Fibroblast of lung (primary cell): ENCODE data around the gene UGT1A3. TPM values are rescaled to one million over a fixed set of nuclear protein-coding genes. Genes with fewer than 3 reads are reported as not detected.
"Not testable (repeated sequence)": the region's sequence is repeated elsewhere in the genome, so short reads cannot be mapped to it uniquely, and the experiment has no call there.

Experiments
- DNase-seq, 2 donors: peaks; one replicate each; pipeline versions ENCODE4 v3.0.0 to v3.0.0-alpha.2; 2010; ENCODE audit warnings: low read depth in 2 of 2
- H2AFZ ChIP-seq: 2 replicates; pipeline ENCODE4 v1.5.1; 2012; ENCODE audit warnings: low read length, control low read depth, inconsistent platforms
- H3K27ac ChIP-seq: 2 replicates; pipeline ENCODE4 v1.5.1; 2011; ENCODE audit warnings: low read length, control low read depth; ENCODE audit not compliant: insufficient read depth
- H3K27me3 ChIP-seq: 2 replicates; pipeline ENCODE4 v1.5.1; 2011; ENCODE audit warnings: mild to moderate bottlenecking, low read length; ENCODE audit not compliant: control insufficient read depth, insufficient read depth
- H3K36me3 ChIP-seq: 2 replicates; pipeline ENCODE4 v1.5.1; 2011; ENCODE audit warnings: low read length; ENCODE audit not compliant: control insufficient read depth, insufficient read depth
- H3K4me1 ChIP-seq: 2 replicates; pipeline ENCODE4 v1.5.1; 2011; ENCODE audit warnings: low read length; ENCODE audit not compliant: control insufficient read depth, insufficient read depth; ENCODE audit errors: extremely low read depth
- H3K4me2 ChIP-seq: 2 replicates; pipeline ENCODE4 v1.5.1; 2011; ENCODE audit warnings: low read length, control low read depth; ENCODE audit not compliant: insufficient read depth; ENCODE audit errors: extremely low read depth
- H3K4me3 ChIP-seq, 4 experiments: fragments of 200-600 bp in 1 of 4; sonication (generic) in 1 of 4; replicated peaks in 1 of 4; 2 replicates each; pipeline ENCODE4 v1.5.1; 2011 to 2016; ENCODE audit warnings: low read length in 4 of 4, low read depth in 3 of 4, mild to moderate bottlenecking in 3 of 4, control low read depth in 2 of 4, inconsistent platforms in 1 of 4, mixed read lengths in 1 of 4; ENCODE audit not compliant: insufficient read depth in 1 of 4; ENCODE audit errors: control extremely low read depth in 1 of 4
- H3K79me2 ChIP-seq: 2 replicates; pipeline ENCODE4 v1.5.1; 2012; ENCODE audit warnings: mild to moderate bottlenecking, low read length, inconsistent platforms; ENCODE audit not compliant: control insufficient read depth, insufficient read depth
- H3K9ac ChIP-seq: 2 replicates; pipeline ENCODE4 v1.5.1; 2011; ENCODE audit warnings: mild to moderate bottlenecking, low read length, control low read depth; ENCODE audit not compliant: insufficient read depth
- H3K9me3 ChIP-seq: 2 replicates; pipeline ENCODE4 v1.5.1; 2012; ENCODE audit warnings: low read depth, low read length; ENCODE audit not compliant: control insufficient read depth, insufficient read depth
- H4K20me1 ChIP-seq: 2 replicates; pipeline ENCODE4 v1.5.1; 2011; ENCODE audit warnings: low read length; ENCODE audit not compliant: control insufficient read depth, insufficient read depth; ENCODE audit errors: extremely low read depth
- CTCF ChIP-seq, 2 donors: IDR thresholded peaks in 1 of 2; conservative IDR thresholded peaks in 1 of 2; 1 replicate in 1 of 2; 2 replicates in 1 of 2; pipeline ENCODE4 v1.5.1; 2011 to 2012; ENCODE audit warnings: low read length in 2 of 2, control low read depth in 1 of 2, inconsistent platforms in 1 of 2, low read depth in 1 of 2, mild to moderate bottlenecking in 1 of 2
- EZH2 ChIP-seq: IDR thresholded peaks from 2 replicates; pipeline ENCODE4 v1.5.1; 2012; ENCODE audit warnings: low read length, control low read depth, mild to moderate bottlenecking; ENCODE audit errors: missing control alignments
- polyA plus RNA-seq, 2 donors: library from polyadenylated mRNA; depleted of rRNA in 1 of 2; stranded (reverse) in 1 of 2; unstranded in 1 of 2; fragments of >200 nt; gene quantifications; 2 replicates each; pipeline ENCODE4 v1.2.1, GENCODE V29; 2011 to 2012; ENCODE audit warnings: missing spikeins in 1 of 2
- total RNA-seq: library from RNA; depleted of rRNA; stranded (reverse); fragments of >200 nt; gene quantifications from 2 replicates; pipeline ENCODE4 v1.2.1, GENCODE V29; 2014

UGT1A3 gene
- total and polyA plus RNA-seq, 2 donors (not counting 1 experiment from before 2014, with no cell fraction given), result not detected

GRCh38 chr2:233718552-233718951, 10.3 kb upstream of the UGT1A3 start, which contains the start of gene UGT1A4:
Gene UGT1A4, plus strand, starts transcription at chr2:233718736. Its CDS starts 85 bp downstream, at chr2:233718821.
- H3K4me2 ChIP-seq, result no peak within 1 kb of the TSS
- H2AFZ ChIP-seq, result no peak within 1 kb of the TSS
- H3K4me1 ChIP-seq, result no peaks in the 10 kb centered on the region
- no peak within 1 kb of the TSS for H3K27ac ChIP-seq
- H4K20me1 ChIP-seq, result no peaks in the 10 kb centered on the region
- no peaks in the 10 kb centered on the region for H3K36me3 ChIP-seq
- no peaks in the 10 kb centered on the region for H3K79me2 ChIP-seq
- peaks cover 4% of the 10 kb centered on the region for H3K27me3 ChIP-seq
- no peak within 1 kb of the TSS for H3K9ac ChIP-seq
- TF ChIP-seq EZH2, result no peak
- no peak for TF ChIP-seq CTCF (conservative IDR thresholded peaks at IDR 0.05 in 1 of 2, IDR thresholded peaks at IDR 0.05 in 1 of 2; ENCODE audit: low read depth in 1 of 2, low read length in 2 of 2)
- no peak for DNase-seq
- H3K9me3 ChIP-seq, result no peaks in the 10 kb centered on the region
- H3K4me3 ChIP-seq, result no peak within 1 kb of the TSS

DNA sequence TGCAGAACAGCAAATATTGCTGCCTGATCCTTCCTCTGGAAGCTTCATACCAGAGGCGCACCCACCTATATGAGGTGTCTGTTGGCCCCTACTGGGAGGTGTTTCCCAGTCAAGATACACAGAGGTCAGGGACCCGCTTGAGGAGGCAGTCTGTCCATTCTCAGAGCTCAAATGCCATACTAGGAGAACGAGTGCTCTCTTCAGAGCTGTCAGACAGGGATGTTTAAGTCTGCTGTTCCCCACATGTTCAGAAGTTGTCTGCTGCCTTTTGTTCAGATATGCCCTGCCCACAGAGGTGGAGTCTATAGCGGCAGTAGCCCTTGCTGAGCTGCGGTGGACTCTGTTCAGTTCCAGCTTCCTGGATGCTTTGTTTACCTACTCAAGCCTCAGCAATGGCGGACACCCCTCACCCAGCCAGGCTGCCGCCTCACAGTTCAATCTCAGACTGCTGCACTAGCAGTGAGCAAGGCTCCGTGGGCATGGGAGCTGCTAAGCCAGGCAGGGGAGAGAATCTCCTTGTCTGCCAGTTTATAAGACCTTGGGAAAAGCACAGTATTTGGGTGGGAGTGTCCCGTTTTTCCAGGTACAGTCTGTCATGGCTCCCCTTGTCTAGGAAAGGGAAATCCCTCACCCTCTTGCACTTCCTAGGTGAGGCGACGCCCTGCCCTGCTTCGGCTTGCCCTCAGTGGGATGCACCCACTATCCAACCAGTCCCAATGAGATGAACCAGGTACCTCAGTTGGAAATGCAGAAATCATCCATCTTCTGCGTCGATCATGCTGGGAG, 8.2 kb downstream of the UGT1A3 start:
- not testable (repeated sequence) for DNase-seq, H3K9ac ChIP-seq, H3K36me3 ChIP-seq, H3K4me1 ChIP-seq, H3K27ac ChIP-seq, H2AFZ ChIP-seq, H4K20me1 ChIP-seq, H3K79me2 ChIP-seq, H3K9me3 ChIP-seq, H3K27me3 ChIP-seq, H3K4me3 ChIP-seq, H3K4me2 ChIP-seq

GRCh38 chr2:233740870-233741269, 12.0 kb downstream of the UGT1A3 start:
- no peak overlapping the region for H3K9ac ChIP-seq
- H3K9me3 ChIP-seq, result no peaks in the 10 kb centered on the region
- H3K4me3 ChIP-seq, result no peak overlapping the region
- no peaks in the 10 kb centered on the region for H3K27me3 ChIP-seq
- no peaks in the 10 kb centered on the region for H4K20me1 ChIP-seq
- H3K27ac ChIP-seq, result no peak overlapping the region
- no peak for DNase-seq
- H3K79me2 ChIP-seq, result no peaks in the 10 kb centered on the region
- no peak overlapping the region for H3K4me2 ChIP-seq
- H3K4me1 ChIP-seq, result no peaks in the 10 kb centered on the region
- H2AFZ ChIP-seq, result no peak overlapping the region
- no peaks in the 10 kb centered on the region for H3K36me3 ChIP-seq
- TF ChIP-seq CTCF (conservative IDR thresholded peaks at IDR 0.05 in 1 of 2, IDR thresholded peaks at IDR 0.05 in 1 of 2; ENCODE audit: low read depth in 1 of 2, low read length in 2 of 2), result no peak
- TF ChIP-seq EZH2, result no peak
